ENCODE measurements around the gene PGAP6. TPM values are rescaled to one million over a fixed set of nuclear protein-coding genes. Genes with fewer than 3 reads are reported as not detected.

PGAP6 gene
- total and polyA plus RNA-seq, 9 of the 15 experiments (the other 6 are each of a cell fraction or from before 2014, with no cell fraction given) = 0.45 to 50.2 (median 39.3) TPM

DNA sequence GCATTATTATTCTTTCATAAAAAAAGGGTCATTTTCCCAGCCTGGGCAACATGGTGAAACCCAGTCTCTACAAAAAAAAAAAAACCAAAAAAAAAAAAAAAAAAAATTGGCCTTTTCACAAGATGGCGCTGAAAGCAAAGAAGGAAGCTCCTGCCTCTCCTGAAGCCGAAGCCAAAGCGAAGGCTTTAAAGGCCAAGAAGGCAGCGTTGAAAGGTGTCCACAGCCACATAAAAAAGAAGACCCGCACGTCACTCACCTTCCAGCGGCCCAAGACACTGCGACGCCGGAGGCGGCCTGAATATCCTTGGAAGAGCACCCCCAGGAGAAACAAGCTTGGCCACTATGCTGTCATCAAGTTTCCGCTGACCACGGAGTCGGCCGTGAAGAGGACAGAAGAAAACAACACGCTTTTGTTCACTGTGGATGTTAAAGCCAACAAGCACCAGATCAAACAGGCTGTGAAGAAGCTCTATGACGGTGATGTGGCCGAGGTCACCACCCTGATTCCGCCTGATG, 4.9 kb upstream of the PGAP6 start (continued):
- no peak for TF ChIP-seq ZNF165 (CRISPR knock-in tag; IDR thresholded peaks at IDR 0.05; ENCODE audit: borderline replicate concordance)
- TF ChIP-seq, protein P1, sequence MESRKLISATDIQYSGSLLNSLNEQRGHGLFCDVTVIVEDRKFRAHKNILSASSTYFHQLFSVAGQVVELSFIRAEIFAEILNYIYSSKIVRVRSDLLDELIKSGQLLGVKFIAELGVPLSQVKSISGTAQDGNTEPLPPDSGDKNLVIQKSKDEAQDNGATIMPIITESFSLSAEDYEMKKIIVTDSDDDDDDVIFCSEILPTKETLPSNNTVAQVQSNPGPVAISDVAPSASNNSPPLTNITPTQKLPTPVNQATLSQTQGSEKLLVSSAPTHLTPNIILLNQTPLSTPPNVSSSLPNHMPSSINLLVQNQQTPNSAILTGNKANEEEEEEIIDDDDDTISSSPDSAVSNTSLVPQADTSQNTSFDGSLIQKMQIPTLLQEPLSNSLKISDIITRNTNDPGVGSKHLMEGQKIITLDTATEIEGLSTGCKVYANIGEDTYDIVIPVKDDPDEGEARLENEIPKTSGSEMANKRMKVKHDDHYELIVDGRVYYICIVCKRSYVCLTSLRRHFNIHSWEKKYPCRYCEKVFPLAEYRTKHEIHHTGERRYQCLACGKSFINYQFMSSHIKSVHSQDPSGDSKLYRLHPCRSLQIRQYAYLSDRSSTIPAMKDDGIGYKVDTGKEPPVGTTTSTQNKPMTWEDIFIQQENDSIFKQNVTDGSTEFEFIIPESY (CRISPR knock-in tag; IDR thresholded peaks at IDR 0.05) = peak; percentile 70; the same call in 1 of the 2 replicates
- TF ChIP-seq ZFP1 (CRISPR knock-in tag; IDR thresholded peaks at IDR 0.05) = no peak
- peak in 1 of 3 experiments; percentile 57 for TF ChIP-seq YY1 (IDR thresholded peaks at IDR 0.05; ENCODE audit: borderline replicate concordance in 1 of 3, control insufficient read depth in 1 of 3, extremely low read depth in 1 of 3, insufficient read depth in 3 of 3, insufficient read length in 1 of 3, insufficient replicate concordance in 2 of 3, low read depth in 1 of 3, low read length in 2 of 3)
- no peak for TF ChIP-seq EP300 (IDR thresholded peaks at IDR 0.05; ENCODE audit: low read length)
- TF ChIP-seq RBM15 (IDR thresholded peaks at IDR 0.05; ENCODE audit: insufficient read depth, low read length) = no peak
- TF ChIP-seq, protein P2, sequence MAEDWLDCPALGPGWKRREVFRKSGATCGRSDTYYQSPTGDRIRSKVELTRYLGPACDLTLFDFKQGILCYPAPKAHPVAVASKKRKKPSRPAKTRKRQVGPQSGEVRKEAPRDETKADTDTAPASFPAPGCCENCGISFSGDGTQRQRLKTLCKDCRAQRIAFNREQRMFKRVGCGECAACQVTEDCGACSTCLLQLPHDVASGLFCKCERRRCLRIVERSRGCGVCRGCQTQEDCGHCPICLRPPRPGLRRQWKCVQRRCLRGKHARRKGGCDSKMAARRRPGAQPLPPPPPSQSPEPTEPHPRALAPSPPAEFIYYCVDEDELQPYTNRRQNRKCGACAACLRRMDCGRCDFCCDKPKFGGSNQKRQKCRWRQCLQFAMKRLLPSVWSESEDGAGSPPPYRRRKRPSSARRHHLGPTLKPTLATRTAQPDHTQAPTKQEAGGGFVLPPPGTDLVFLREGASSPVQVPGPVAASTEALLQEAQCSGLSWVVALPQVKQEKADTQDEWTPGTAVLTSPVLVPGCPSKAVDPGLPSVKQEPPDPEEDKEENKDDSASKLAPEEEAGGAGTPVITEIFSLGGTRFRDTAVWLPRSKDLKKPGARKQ (CRISPR knock-in tag; IDR thresholded peaks at IDR 0.05) = 0 out of 2 replicates have a peak, but pooled peaks have one; percentile 71
- TF ChIP-seq PCBP2 (IDR thresholded peaks at IDR 0.05; ENCODE audit: low read depth, low read length, poor library complexity, severe bottlenecking) = no peak
- peak; percentile 62; the same call in 1 of the 2 replicates for TF ChIP-seq ZNF644 (tag; IDR thresholded peaks at IDR 0.05; ENCODE audit: low read depth)
- no peak for TF ChIP-seq KLF6 (CRISPR knock-in tag; IDR thresholded peaks at IDR 0.05; ENCODE audit: borderline replicate concordance)
- no peak for TF ChIP-seq HMG20A (CRISPR knock-in tag; conservative IDR thresholded peaks at IDR 0.05)
- TF ChIP-seq TEAD4 (IDR thresholded peaks at IDR 0.05; ENCODE audit: low read length) = no peak
- no peak for TF ChIP-seq TEAD4 (CRISPR knock-in tag; IDR thresholded peaks at IDR 0.05; ENCODE audit: borderline replicate concordance)
- TF ChIP-seq RAD21 (CRISPR knock-in tag; conservative IDR thresholded peaks at IDR 0.05 in 1 of 2, IDR thresholded peaks at IDR 0.05 in 1 of 2) = peak in 1 of 2 experiments; percentile 31; a peak in 2 of 4 replicates
- TF ChIP-seq, protein P3, sequence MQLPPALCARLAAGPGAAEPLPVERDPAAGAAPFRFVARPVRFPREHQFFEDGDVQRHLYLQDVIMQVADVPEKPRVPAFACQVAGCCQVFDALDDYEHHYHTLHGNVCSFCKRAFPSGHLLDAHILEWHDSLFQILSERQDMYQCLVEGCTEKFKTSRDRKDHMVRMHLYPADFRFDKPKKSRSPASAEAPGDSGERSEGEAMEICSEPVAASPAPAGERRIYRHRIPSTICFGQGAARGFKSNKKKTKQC (CRISPR knock-in tag; IDR thresholded peaks at IDR 0.05) = no peak
- TF ChIP-seq, protein P4, sequence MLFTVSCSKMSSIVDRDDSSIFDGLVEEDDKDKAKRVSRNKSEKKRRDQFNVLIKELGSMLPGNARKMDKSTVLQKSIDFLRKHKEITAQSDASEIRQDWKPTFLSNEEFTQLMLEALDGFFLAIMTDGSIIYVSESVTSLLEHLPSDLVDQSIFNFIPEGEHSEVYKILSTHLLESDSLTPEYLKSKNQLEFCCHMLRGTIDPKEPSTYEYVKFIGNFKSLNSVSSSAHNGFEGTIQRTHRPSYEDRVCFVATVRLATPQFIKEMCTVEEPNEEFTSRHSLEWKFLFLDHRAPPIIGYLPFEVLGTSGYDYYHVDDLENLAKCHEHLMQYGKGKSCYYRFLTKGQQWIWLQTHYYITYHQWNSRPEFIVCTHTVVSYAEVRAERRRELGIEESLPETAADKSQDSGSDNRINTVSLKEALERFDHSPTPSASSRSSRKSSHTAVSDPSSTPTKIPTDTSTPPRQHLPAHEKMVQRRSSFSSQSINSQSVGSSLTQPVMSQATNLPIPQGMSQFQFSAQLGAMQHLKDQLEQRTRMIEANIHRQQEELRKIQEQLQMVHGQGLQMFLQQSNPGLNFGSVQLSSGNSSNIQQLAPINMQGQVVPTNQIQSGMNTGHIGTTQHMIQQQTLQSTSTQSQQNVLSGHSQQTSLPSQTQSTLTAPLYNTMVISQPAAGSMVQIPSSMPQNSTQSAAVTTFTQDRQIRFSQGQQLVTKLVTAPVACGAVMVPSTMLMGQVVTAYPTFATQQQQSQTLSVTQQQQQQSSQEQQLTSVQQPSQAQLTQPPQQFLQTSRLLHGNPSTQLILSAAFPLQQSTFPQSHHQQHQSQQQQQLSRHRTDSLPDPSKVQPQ (CRISPR knock-in tag; IDR thresholded peaks at IDR 0.05; ENCODE audit: borderline replicate concordance) = no peak
- TF ChIP-seq E2F3 (CRISPR knock-in tag; IDR thresholded peaks at IDR 0.05) = no peak
- TF ChIP-seq, protein P5, sequence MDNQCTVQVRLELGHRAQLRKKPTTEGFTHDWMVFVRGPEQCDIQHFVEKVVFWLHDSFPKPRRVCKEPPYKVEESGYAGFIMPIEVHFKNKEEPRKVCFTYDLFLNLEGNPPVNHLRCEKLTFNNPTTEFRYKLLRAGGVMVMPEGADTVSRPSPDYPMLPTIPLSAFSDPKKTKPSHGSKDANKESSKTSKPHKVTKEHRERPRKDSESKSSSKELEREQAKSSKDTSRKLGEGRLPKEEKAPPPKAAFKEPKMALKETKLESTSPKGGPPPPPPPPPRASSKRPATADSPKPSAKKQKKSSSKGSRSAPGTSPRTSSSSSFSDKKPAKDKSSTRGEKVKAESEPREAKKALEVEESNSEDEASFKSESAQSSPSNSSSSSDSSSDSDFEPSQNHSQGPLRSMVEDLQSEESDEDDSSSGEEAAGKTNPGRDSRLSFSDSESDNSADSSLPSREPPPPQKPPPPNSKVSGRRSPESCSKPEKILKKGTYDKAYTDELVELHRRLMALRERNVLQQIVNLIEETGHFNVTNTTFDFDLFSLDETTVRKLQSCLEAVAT (IDR thresholded peaks at IDR 0.05) = peak in 1 of 2 experiments; percentile 74; a peak in 2 of 4 replicates

All from K562 (cell line).